Left lung (tissue), 10 donors: ENCODE results near the gene WDR83. TPM values are rescaled to one million over a fixed set of nuclear protein-coding genes. Genes with fewer than 3 reads are reported as not detected.

Experiments used
- ATAC-seq: fragments of 200-7000 bp; cut with Tn5 transposase; one replicate; pipeline ENCODE4 v1.9.1; 2020; ENCODE audit warnings: moderate library complexity
- DNase-seq, 4 donors: peaks; one replicate each; pipeline ENCODE4 v3.0.0-alpha.2; 2013 to 2020
- H3K27ac ChIP-seq, 2 donors: fragments of 200-600 bp; sonication (generic) in 1 of 2; one replicate each; pipeline versions ENCODE4 v1.5.0 to v1.8.0; 2020 to 2021
- H3K27me3 ChIP-seq, 2 donors: fragments of 200-600 bp; sonication (generic) in 1 of 2; one replicate each; pipeline versions ENCODE4 v1.5.0 to v1.8.0; 2020 to 2021
- H3K36me3 ChIP-seq, 2 donors: fragments of 200-600 bp; sonication (generic) in 1 of 2; one replicate each; pipeline versions ENCODE4 v1.5.0 to v1.8.0; 2020 to 2021
- H3K4me1 ChIP-seq, 2 donors: fragments of 200-600 bp; one replicate each; pipeline ENCODE4 v1.8.0; 2021
- H3K4me3 ChIP-seq, 2 donors: fragments of 200-600 bp; sonication (generic) in 1 of 2; one replicate each; pipeline versions ENCODE4 v1.5.0 to v1.8.0; 2020 to 2021; ENCODE audit warnings: mild to moderate bottlenecking in 1 of 2
- H3K9me3 ChIP-seq, 2 donors: fragments of 200-600 bp; sonication (generic) in 1 of 2; one replicate each; pipeline versions ENCODE4 v1.5.0 to v1.8.0; 2020 to 2021
- CTCF ChIP-seq, 2 donors: fragments of 200-600 bp; sonication (generic) in 1 of 2; IDR thresholded peaks; one replicate each; pipeline versions ENCODE4 v1.5.0 to v1.8.0; 2021; ENCODE audit warnings: antibody characterized with exemption in 2 of 2
- intact Hi-C, 2 donors: fragments of 100-400 bp; cut with DNase I; formaldehyde crosslinking; loops; one replicate each; pipeline versions ENCODE4 v1.11.2 to v1.14.2; 2022
- polyA plus RNA-seq, 6 donors: library from polyadenylated mRNA; unstranded; fragments of 120-200 nt; gene quantifications; one replicate each; pipeline ENCODE4 v1.2.1, GENCODE V29; 2013; ENCODE audit not compliant: insufficient read length in 6 of 6
- total RNA-seq, 2 donors: library from RNA; stranded (reverse); fragmentation: NEBNext Ultra II Directional; extraction: Animal tissue kit (Norgen Biotek cat#: 25700); gene quantifications; one replicate each; pipeline ENCODE4 v1.2.1, GENCODE V29; 2021
- donor health status: DM: no; HTN: yes; CAD: no.
- donor health status: DM: no; HTN: no; CAD: no.

The WDR83 gene
- total and polyA plus RNA-seq, 8 donors = 9.0 to 27.1 (median 22.8) TPM

GRCh38 chr19:12655546-12655945 is 11.1 kb upstream of the WDR83 start:
- Histone ChIP-seq H3K27ac (no peak overlapping the region), H3K9me3 (no peaks in the 10 kb centered on the region), H3K36me3 (peaks cover 0 to 94% of the 10 kb centered on the region in 2 donors), H3K4me3 (no peak overlapping the region), H3K27me3 (no peaks in the 10 kb centered on the region), H3K4me1 (no peaks in the 10 kb centered on the region)
- intact Hi-C loops = no loop called here
- no peak for TF ChIP-seq CTCF (IDR thresholded peaks at IDR 0.05)
- DNase-seq = no peak
- ATAC-seq = no peak

DNA sequence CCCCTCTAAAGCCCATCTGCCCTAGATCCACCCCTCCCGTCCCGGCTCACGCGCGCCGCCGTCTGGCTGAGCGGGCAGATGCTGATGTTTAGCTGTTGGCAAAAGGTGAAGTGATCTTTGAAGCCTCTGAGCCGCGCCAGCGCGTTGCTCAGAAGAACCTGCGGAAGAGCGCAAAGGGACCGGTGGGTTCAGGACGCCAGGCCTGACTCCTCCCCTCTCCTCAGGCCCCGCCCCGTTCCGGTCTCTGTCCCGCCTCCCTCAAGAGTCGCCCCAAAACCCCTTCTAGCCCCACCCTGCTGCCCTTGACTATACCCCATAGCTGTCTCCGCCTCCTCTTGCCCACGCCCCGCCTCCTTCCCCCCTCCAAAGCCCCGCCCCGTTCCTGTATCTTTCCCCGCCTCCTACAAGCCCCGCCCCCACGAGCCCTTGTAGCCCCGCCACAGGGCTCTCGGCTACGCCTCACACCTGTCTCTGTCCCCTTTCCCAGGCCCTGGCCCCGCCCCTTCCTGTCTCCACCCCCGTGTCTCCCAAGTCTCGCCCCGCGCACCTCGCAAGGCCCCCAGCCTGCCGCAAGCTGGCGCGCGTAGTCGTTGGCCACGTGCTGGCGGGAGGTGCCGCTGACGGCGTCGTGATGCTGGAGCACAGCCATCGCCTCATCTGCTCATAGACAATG is 9.6 kb upstream of the WDR83 start:
- Histone ChIP-seq H3K9me3 (no peaks in the 10 kb centered on the region), H3K27me3 (no peaks in the 10 kb centered on the region), H3K4me3 (no peak overlapping the region), H3K36me3 (peaks cover 0 to 100% of the 10 kb centered on the region in 2 donors), H3K4me1 (no peaks in the 10 kb centered on the region), H3K27ac (no peak overlapping the region)
- no peak for ATAC-seq
- intact Hi-C loops = no loop called here
- no peak for DNase-seq
- no peak for TF ChIP-seq CTCF (IDR thresholded peaks at IDR 0.05)

- Histone ChIP-seq H3K36me3 (peaks cover 0 to 100% of the 10 kb centered on the region in 2 donors), H3K9me3 (no peaks in the 10 kb centered on the region), H3K27ac (no peak overlapping the region), H3K4me3 (no peak overlapping the region), H3K27me3 (no peaks in the 10 kb centered on the region), H3K4me1 (no peaks in the 10 kb centered on the region)
- intact Hi-C loops = no loop called here
- DNase-seq (no peak), ATAC-seq (no peak)
- no peak for TF ChIP-seq CTCF (IDR thresholded peaks at IDR 0.05)
Observed at GRCh38 chr19:12657966-12658365, 8.6 kb upstream of the WDR83 start.

DNA sequence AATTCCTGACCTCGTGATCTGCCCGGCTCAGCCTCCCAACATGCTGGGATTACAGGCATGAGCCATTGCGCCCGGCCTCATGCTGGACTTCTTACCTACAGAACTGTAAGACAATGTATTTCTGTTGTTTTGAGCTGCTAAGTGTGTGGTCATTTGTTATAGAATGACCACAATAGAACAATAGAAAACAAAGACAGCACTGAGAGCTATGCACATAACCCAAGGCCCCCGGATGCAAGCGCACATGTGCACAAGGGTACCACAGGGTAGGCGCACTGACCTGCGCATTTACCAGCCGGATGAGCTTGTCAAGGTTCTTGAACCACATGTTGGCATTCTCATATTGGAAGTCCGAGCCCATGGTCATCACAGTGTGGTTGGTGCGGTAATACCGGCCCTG is 5.6 kb upstream of the WDR83 start:
- intact Hi-C loops = no loop called here
- peaks cover 0 to 91% of the 10 kb centered on the region in 2 donors for H3K36me3 ChIP-seq
- H3K4me3 ChIP-seq = no peak overlapping the region

More for the DNA sequence above, 5.6 kb upstream of the WDR83 start:
- Histone ChIP-seq H3K9me3 (no peaks in the 10 kb centered on the region), H3K4me1 (peaks cover 3 to 20% of the 10 kb centered on the region in 2 donors), H3K27ac (no peak overlapping the region), H3K27me3 (no peaks in the 10 kb centered on the region)
- TF ChIP-seq CTCF (IDR thresholded peaks at IDR 0.05) = no peak
- ATAC-seq = no peak
- no peak for DNase-seq
